ENCODE results near the gene IFT57.
A peak's percentile ranks its signal among the peaks of the same experiment; 100 is the strongest.
"Not testable (repeated sequence)": the region's sequence is repeated elsewhere in the genome, so short reads cannot be mapped to it uniquely, and the experiment has no call there.

The IFT57 gene

GRCh38 chr3:108221911-108222852 is at the start of gene IFT57:
Gene IFT57 (minus strand): TSS chr3:108222424. CDS start chr3:108222322, 102 bp downstream.
- peak; percentile 94 for DNase-seq

DNA sequence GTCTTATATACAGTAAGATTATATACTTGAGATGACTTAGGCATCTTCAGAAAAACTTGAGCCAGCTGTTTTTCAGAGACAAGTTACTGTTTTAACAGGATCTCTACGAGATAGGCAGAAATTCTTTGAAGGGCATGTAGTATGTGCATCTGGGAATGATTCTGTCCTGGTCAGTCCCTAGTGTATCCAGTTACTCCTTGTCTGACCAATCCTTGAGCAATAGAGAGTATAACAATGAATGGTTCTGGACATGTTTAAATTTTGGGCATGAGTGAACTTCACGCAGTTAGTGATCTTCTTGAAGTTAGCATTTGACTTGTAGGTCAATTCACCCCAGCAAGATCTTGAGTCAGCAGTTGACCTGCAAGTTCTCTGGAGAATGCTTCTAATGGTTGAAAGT is 49.4 kb upstream of the IFT57 start:
- no peak for DNase-seq

DNA sequence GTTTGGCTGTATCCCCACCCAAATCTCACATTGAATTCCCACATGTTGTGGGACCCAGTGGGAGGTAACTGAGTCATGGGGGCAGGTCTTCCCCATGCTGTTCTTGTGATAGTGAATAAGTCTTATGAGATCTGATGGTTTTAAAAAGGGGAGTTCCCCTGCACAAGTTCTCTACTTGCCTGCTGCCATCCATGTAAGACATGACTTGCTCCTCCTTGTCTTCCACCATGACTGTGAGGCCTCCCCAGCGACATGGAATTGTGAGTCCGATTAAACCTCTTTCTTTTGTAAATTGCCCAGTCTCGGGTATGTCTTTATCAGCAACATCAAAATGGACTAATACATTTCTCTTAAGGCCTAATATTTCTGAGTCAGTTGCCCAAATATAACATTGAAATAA is 46.0 kb upstream of the IFT57 start:
- DNase-seq = not testable (repeated sequence)

- not testable (repeated sequence) for DNase-seq
Observed at GRCh38 chr3:108264534-108265298, 42.5 kb upstream of the IFT57 start.

DNA sequence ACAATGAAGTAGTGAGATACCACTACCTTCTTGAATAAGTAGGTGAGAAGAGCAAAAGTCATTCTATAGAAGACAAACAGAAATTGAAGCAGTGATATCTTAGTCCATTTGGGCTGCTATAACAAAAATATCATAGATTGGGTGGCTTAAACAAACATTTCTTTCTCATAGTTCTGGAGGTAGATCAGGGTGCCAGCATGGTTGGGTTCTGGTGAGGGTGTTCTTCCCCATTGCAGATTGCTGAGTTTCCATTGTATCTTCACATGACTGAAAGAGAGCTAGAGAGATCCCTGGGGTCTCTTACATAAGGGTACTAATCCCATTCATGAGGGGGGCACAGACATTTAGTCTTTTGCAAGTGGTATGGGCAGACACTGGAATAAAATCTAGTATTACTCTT is 32.9 kb upstream of the IFT57 start:
- DNase-seq = no peak

- DNase-seq = no peak
Observed at GRCh38 chr3:108251844-108252243, 29.6 kb upstream of the IFT57 start.

DNA sequence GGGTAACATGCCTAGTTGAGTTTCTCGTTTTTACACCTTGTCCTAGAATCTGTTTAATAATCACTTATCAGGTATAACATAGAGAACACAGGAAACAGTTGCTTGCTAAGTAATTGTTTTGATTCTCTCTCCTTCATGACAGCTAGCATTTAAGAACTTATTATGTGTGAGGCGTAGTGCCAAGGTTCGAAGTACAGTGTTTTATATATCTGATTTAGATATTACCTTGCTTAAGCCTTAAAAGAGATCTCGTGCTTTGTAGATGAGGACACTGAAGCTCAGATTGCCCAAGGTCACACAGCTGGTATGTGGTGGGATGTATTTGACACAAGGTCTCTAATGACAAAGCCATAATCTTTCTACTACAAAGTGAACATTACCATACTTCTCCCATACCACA is 29.0 kb upstream of the IFT57 start:
- no peak for DNase-seq

- no peak for DNase-seq
Observed at GRCh38 chr3:108250626-108251025, 28.4 kb upstream of the IFT57 start.

DNA sequence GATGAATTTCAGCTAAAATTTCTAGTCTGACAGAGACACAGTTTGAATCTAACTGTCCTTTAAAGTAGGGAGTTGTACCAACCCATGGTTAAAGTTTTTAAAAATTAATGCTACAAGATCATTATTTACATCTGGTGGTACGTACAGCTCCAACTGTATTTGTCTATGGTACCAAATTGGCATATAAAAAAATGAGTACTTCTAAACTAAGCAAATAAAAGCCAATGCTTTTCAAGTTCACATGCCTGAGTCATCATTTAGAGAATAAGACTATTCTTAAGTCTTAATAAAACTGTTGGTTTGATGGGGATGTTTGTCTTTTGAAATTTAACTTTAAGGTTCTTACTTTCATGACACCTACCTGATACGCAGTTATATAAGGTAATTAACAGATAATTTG is 21.0 kb upstream of the IFT57 start:
- DNase-seq = no peak

GRCh38 chr3:108242776-108243175 is 20.6 kb upstream of the IFT57 start:
- no peak for DNase-seq

DNA sequence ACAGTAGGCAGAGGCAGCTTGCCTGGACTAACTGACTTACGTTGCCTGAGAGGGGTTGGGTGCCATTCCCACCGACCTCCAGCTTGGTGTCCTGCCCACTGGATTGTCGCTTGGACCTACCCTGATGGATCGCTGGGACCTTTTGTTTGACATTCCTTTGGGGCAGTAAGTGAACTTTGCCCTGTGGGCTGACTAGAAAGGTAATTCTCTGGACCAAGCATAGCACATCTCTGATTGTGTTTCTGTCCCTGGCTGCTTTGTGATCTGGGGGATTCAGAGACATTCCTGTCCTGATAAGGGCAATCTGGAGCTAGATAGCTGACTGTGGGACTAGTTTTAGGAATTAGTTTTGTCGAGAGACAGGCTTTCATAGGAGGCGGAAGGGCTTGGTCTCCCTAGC is 19.5 kb upstream of the IFT57 start:
- no peak for DNase-seq

GRCh38 chr3:108241146-108241545 is 18.9 kb upstream of the IFT57 start:
- DNase-seq = no peak

DNA sequence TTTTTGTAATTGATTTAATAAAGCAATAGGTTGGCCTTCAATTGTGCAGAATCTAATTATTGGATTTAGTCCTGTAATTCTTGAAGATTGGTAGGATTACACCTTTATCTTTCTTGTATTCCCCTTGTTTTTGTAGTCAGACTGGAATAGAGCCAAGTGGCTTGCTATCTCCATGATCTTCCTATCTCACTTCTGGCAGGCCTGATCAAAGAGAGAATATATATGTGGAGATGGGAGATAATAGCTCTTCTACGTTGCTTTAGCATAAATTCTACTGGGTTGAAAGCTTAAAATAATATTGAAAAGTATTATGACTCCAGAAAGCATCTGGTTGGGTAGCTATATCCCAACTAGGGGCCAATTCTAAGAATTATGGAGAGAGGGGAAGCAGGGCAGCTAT is 16.9 kb upstream of the IFT57 start:
- DNase-seq = no peak

DNA sequence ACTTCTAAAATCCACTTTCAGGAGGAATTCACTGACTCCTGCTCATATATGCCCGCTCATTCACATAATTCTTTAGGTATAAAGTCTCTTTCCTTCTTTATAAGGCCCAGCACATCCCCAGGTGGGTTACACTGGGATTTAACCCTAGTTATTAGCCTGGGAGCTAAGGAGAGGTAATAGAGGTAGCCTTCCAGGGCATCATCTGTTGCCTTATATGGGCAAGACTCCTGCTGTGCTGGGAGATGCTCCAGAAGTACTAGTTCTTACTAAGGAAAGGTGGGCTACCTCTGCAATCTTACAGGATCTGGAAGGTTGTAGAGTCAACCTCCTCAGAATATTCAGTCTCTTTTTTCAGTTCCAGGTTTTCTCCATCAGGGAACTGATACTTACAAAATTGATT is 13.1 kb upstream of the IFT57 start:
- DNase-seq = no peak

GRCh38 chr3:108234387-108234957 is 12.2 kb upstream of the IFT57 start:
- DNase-seq = no peak

DNA sequence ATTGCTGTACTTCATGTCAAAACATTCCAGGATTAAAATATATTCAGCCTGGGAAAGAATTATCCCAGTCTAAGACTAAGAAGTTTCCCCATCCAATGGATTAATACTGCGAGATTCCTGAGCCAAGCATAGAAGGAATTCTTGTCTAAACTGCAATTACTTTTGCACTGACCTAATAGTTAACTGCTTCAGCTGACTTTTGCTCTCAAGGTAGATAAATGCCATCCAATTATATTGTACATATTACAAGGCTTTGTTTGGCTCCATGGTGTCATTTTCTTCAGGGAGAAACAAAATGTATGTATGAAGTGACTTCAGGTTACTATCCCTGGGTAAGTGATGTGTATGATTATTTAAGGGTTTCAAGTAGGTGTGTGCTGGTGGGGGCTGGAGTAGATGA is 6.1 kb upstream of the IFT57 start:
- DNase-seq = no peak

DNA sequence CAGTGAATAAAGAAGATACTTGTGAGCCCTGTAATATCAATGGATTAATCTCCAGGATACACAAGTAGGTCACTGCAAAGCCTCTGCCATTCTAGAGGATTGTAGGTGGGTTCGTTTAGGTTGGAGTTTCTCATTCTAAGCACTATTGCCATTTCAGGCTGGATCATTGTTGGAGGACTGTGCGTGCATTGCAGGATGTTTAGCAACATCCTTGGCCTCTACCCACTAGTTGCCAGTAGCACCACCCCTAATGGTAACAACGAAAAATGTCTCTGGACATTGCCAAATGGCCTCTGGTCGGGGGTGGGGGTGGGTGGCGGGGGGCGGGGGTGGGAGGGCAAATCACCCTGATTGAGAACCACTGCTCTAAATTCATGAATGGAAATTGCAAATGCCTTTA is 4.9 kb upstream of the IFT57 start:
- no peak for DNase-seq

DNA sequence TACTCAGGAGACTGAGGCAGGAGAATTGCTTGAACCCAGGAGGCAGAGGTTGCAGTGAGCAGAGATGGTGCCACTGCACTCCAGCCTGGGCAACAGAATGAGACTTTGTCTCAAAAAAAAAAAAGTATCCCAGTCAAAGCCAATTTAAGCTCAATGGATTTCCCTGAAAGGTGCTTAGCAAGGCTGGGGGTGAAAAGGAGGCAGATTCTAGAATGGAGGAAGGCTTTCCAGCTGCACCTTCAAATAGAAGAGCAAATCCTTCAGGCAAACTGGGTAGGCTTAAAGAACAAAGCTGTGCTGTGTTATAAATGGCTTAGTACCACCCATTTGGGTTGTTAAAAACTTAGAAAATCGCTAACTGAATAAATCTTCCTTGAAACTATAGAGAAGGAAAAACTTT is 3.0 kb upstream of the IFT57 start:
- DNase-seq = no peak

DNA sequence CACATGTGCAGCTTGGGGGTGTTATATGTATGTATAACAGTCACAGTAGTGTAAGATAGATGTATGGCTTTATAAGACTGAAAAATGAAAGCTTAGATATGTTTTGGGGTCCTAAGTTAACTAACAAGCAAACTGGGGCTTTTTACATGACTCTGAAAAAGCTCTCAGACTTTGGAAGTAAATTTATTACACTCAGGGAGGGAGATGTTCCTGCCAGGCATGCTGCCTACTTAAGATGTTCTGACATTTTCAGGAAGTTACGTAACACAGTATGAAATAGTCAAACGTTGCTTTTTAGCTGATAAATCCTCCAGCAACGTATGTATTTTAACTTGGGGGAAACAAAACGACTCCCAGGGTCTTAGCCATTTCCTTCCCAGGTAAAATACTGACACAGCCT is 1.7 kb upstream of the IFT57 start:
- no peak for DNase-seq

GRCh38 chr3:108222853-108223565 is 785 bp upstream of the IFT57 start:
- no peak for DNase-seq

GRCh38 chr3:108221393-108221792 is 831 bp downstream of the IFT57 start:
- no peak for DNase-seq

GRCh38 chr3:108219336-108219735 is 2.9 kb downstream of the IFT57 start:
- DNase-seq = no peak

GRCh38 chr3:108218811-108219210 is 3.4 kb downstream of the IFT57 start:
- DNase-seq = no peak
